Muscle of back (tissue), 11 donors: Measurements from ENCODE around the gene PLEKHA6. TPM values are rescaled to one million over a fixed set of nuclear protein-coding genes. Genes with fewer than 3 reads are reported as not detected.
"Not testable (repeated sequence)": the region's sequence is repeated elsewhere in the genome, so short reads cannot be mapped to it uniquely, and the experiment has no call there.

Experiments used
- DNase-seq, 3 donors: peaks; one replicate each; pipeline versions ENCODE4 v3.0.0 to v3.0.0-alpha.2; 2013
- polyA plus RNA-seq, 10 donors: library from polyadenylated mRNA; unstranded; fragments of 120-200 nt; gene quantifications; one replicate each; pipeline ENCODE4 v1.2.1, GENCODE V29; 2013; ENCODE audit not compliant: insufficient read length in 10 of 10

The PLEKHA6 gene
- polyA plus RNA-seq, 10 donors, result 1.7 to 7.2 (median 2.8) TPM

DNA sequence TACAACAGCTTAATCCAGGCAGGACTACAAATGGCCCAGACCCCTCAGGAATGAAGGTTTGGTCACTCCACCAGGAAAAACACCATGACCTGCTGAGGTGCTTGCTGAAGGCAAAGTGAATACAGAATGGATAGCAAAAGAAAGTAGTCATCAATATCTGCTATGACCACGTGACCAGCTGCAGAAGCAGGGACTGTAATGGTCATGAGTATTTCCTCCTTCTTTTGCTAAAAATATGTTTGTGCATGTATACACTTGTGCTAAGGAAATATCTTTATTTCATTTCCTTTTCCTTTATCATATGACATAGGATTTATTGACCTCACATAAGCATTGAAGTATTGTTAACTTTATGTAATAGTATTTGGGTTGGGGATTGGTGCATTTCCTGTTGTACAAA, 119.5 kb downstream of the PLEKHA6 start:
- no peak for DNase-seq

DNA sequence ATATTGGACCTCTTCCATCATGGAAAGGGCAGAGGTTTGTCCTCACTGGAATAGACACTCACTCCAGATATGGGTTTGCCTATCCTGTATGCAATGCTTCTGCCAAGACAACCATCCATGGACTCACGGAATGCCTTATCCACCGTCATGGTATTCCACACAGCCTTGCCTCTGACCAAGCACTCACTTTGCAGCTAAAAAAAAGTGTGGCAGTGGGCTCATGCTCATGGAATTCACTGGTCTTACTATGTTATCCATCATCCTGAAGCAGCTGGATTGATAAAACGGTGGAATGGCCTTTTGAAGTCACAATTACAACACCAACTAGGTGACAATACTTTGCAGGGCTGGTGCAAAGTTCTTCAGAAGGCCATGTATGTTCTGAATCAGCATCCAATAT, 120.3 kb downstream of the PLEKHA6 start:
- DNase-seq, result not testable (repeated sequence)

GRCh38 chr1:204238520-204238919, 121.2 kb downstream of the PLEKHA6 start:
- not testable (repeated sequence) for DNase-seq

DNA sequence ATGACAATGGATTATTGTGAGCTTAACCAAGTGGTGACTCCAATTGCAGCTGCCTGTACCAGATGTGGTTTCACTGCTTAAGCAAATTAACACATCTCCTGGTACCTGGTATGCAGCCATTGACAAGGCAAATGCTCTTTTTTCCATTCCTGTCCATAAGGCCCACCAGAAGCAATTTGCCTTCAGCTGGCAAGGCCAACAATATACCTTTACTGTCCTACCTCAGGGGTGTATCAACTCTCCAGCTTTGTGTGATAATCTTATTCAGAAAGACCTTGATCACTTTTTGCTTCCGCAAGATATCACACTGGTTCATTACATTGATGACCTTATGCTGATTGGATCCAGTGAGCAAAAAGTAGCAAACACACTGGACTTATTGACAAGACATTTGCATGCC, 122.2 kb downstream of the PLEKHA6 start:
- DNase-seq, result not testable (repeated sequence)

GRCh38 chr1:204232526-204232925, 127.2 kb downstream of the PLEKHA6 start:
- DNase-seq, result peak; percentile 27 to 69 (median 48)

DNA sequence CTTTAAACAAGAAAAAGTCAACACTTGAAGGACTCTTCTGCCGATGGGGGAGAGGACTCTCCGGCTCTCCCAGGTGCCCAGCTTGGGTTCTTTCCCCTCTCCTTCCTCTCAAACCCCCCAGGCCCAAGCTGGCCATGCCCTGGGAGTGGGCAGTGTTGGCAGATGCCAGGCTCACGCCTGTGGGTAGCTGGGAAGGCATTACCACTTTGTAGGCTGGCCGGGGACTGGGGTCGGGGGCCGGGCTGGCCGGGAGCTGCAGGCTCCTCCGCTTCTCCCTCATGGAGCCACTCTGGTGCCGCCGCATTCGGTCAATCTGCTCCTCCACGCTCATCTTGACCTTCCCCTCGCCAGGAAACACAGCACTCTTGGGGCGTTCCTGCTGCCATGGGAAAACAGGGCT, 129.5 kb downstream of the PLEKHA6 start:
- DNase-seq, result no peak

DNA sequence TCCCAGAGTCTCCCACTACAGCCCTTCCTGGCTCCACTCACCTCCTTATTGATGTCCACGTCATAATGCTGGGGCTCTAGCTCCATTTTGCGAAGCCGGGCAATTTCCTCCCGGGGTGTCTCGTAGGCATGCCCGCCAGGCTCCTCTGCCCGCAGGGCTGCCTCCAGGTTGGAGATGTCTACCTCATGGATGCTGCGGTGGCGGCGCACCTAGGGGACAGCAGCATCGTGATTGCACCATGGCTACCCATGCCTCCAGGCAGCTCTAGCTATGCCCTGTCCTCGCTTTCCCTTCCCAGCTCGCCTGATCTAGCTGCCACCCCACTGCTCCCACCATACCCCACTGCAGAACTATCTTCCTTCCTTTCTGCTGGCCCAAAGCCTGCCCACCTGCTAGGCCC, 130.8 kb downstream of the PLEKHA6 start:
- no peak for DNase-seq

GRCh38 chr1:204227996-204228785, 131.5 kb downstream of the PLEKHA6 start:
- no peak for DNase-seq

GRCh38 chr1:204227351-204227750, 132.4 kb downstream of the PLEKHA6 start:
- no peak for DNase-seq

DNA sequence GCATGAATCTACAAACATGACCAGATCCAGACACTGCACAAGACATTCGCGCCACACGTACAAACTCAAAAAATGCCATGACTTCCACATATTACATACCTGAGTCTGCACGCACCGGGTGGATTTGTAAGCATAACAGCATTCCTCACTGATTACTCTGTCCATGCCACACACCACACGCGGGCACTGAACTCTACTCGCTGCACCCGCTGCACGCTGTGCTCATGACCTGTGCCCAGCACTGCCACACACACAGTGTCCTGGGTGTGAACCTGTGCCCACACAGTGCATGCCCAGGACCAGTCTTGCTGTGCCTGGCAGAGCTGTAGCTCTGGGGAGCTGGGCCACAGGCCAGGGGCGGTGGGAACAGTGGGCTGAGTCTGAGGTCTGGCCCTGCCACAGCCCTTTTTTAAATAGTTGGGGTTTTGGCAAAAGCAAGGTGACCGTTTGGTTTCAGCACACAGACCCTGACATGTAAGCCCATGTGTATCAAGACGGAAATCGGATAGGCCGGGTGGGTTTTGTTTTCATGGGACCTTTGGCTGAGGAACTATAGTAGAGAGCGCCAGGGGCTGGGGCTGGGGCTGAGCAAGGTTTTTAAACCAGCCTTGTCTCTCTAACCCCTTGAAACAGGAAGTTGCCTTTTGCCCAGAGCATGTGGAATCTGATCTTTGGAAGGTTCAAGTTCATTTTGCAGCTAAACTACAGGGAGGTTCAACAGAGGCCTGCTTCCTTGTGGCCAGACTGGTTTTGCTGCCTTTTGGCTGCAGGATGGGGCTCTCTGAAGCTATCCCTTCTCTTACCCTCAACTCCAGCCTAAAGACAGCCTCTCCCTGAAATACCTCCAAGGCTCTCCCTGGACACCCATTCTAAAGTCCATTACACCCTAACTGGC, 133.6 kb downstream of the PLEKHA6 start:
- no peak for DNase-seq

GRCh38 chr1:204224655-204225054, 135.1 kb downstream of the PLEKHA6 start:
- DNase-seq, result no peak

DNA sequence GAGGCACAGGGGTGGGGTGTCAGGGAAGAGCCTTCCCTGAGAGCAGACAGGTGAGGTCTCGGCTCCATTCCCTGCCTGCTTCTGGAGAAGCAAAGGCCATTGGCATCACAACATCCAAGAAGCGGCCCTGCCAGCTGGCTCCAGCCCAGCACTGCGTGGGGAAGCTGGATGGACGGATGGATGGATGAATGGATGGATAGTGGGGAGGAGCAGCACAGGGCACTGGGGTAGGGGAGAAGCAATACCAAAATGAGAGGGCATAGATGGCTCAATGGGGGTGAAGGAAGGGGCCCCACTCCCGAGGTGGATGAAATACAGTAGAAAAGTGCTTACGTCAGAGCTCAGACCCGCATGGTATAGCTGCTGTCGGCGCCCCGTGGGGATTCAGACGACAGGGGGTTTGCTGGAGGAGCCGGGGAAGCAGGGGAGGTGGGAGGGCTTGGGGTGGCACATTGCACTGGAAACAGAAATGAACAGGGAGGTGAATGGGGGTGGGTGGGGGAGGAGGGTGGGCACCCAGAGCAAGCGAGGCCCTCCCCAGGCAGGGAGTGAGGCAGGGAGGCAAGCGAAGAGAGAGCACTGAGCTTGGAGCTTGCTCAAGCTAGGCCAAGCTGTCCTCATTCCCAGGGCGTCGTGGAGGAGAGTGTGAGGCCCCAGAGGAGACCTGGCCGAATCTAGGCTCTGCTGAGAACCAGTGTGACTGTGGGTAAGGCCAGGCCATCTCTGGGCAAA, 136.4 kb downstream of the PLEKHA6 start:
- no peak for DNase-seq

DNA sequence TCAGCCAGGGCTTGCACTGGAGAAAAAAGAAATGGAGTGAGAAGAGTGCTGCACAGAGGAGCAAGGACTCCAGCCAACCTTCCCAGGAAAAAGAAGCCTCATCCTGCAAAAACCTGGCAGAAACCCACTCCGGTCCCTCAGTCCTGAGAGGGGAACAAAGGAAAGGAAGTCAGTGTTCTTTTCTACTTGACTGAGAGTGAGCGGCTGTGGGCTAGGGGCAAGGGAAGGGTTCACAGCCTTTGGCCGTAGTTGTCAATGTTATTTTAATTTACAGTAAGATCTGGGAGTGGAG, 137.0 kb downstream of the PLEKHA6 start:
- DNase-seq, result peak; percentile 22 to 80 (median 62)

DNA sequence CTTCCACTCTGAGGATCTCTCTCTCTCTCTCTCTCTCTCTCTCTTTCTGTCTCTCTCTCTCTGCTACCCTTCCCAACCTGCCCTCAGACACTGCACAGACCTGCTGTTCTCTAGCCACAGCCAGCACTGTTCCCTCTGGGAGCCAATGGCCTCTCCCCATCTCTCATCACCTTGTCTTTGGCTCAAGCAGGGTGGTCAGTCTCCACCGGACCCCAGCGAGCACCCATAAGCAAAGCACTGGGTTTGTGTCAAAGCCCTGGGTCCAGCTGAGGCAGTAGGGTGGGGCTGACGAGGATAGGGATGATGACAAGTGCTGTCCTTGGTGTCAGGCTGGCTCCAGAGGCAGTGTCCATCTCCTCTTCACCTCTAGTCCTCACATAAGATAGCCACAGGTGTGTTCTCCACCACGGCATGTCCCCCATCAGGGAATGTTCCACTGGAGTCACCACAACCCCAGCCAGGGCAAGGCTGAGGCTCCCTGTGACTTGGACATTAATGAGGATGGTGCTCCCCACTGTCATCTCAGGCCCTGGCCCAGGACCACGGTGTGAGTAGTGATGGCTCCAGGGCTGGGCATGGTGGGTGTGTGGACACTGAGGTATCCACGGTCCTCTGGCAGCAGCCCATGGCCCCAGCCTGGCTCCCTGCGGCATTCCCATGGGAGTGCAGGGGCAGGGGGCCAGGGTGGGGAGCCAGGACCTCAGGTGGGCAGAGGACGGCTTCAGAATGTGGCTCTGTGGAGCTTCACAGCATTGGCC, 137.5 kb downstream of the PLEKHA6 start:
- DNase-seq, result no peak

- DNase-seq, result no peak
Measured at GRCh38 chr1:204221271-204221670, 138.5 kb downstream of the PLEKHA6 start.

DNA sequence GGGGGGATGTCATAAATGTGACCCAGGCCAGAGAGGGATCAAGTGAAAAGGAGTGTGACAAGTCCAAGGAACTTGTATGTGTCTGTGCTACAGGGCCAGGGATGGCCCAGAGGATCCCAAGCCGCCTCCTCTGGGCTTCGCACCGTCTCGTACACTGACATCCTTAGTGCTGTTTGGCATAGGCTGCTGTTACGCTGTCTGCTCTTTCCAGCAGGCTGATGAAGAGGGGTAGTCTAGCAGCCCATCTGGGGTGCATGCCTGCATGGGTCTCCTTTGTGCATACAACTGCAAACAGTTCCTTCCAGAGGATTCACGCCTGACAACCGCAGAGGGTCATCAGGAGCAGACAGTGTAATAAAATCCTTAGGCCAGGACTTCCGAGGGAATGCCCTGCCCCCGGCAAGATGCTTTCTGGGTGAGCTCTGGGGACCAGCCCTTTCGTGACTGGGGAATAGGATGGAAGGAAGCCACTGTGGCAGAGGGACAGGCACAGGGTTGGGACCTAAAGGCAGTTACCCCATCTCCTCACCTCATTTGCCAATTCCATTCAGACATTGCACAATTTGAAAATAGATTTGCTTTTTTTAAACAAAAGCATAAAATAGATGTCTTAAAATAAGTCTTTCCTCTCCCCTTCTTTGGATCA, 139.6 kb downstream of the PLEKHA6 start:
- DNase-seq, result no peak

GRCh38 chr1:204218552-204218951, 141.2 kb downstream of the PLEKHA6 start:
- no peak for DNase-seq

- no peak for DNase-seq
Measured at GRCh38 chr1:204217648-204218000, 142.1 kb downstream of the PLEKHA6 start.

DNA sequence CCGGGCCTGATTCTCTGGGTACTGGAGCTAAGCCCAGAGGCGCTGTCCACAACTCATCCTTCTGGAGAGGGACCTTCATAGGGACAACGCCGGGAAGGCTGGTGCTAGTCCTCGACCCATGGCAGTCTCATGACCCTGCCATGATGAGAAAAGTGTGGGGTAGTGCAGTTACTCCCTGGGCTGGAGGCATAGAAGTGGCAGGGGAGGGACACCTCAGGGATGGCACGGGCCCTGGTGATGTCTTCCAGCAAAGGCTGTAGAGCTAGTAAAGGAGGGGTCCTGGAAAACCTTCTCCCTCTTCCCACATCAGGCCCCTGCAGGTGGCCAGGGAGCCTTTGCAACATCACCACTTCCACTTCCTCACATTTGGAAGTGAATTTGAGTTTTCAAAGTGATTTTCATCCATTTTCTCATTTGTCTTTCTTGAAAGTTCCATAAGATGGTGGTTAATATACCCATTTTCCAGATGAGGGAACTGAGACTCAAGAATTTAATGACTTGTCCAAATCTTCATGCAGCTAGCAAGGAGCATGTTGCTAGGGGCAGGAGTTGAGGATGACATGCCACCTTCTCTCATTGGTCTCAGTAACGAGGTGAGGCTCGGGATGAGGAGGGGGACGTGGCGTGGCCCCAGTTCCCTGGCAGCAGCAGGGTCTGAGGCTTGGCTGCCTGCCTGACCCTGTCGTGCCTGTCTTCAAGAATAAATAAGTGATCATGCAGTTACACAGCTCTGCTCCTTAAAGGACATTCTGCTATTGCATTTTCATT, 142.7 kb downstream of the PLEKHA6 start:
- no peak for DNase-seq

- no peak for DNase-seq
Measured at GRCh38 chr1:204216236-204216635, 143.5 kb downstream of the PLEKHA6 start.
